Activated B cell treated with CpG ODN at 0.5 μM for 24 hours (primary cell): Measurements from ENCODE around the gene ETS1. TPM values are rescaled to one million over a fixed set of nuclear protein-coding genes. Genes with fewer than 3 reads are reported as not detected.

Source experiments
- ATAC-seq: fragments of 200-7000 bp; cut with Tn5 transposase; one replicate; pipeline ENCODE4 v1.10.0; 2021; ENCODE audit warnings: low read depth, mild to moderate bottlenecking, moderate library complexity
- CTCF ChIA-PET: fragments of 350-600 bp; sonication (Branson Sonifier 250); formaldehyde crosslinking; loops from one replicate; lab custom pipeline; 2021; ENCODE audit warnings: antibody characterized with exemption; lab: Charles Lee
- POLR2A ChIA-PET: fragments of 350-600 bp; sonication (Branson Sonifier 250); formaldehyde crosslinking; loops from one replicate; lab custom pipeline; 2021; ENCODE audit warnings: antibody characterized with exemption; lab: Charles Lee
- DNase-seq: peaks from one replicate; pipeline ENCODE4 v3.0.0; 2022
- H3K27ac Mint-ChIP-seq: one replicate; pipeline ENCODE4 v1.8.0; 2020; ENCODE audit warnings: mixed read lengths
- H3K27me3 Mint-ChIP-seq: one replicate; pipeline ENCODE4 v1.8.0; 2021; ENCODE audit warnings: mixed read lengths
- H3K36me3 Mint-ChIP-seq: one replicate; pipeline ENCODE4 v1.8.0; 2021; ENCODE audit warnings: low read depth, mixed read lengths
- H3K4me1 Mint-ChIP-seq: one replicate; pipeline ENCODE4 v1.8.0; 2021; ENCODE audit warnings: mixed read lengths
- H3K4me3 Mint-ChIP-seq: one replicate; pipeline ENCODE4 v1.8.0; 2020; ENCODE audit warnings: mild to moderate bottlenecking, mixed read lengths
- H3K9me3 Mint-ChIP-seq: one replicate; pipeline ENCODE4 v1.8.0; 2020; ENCODE audit warnings: mixed read lengths
- intact Hi-C: fragments of 100-400 bp; cut with micrococcal nuclease; formaldehyde crosslinking; loops from one replicate; pipeline ENCODE4 v1.15.1; 2024
- total RNA-seq: library from RNA; stranded (reverse); gene quantifications from 2 replicates; pipeline ENCODE4 v1.2.3, GENCODE V29; 2022
- TF ChIP-seq, protein P1 (sequence below): fragments of 200-600 bp; IDR thresholded peaks from one replicate; pipeline ENCODE4 v1.8.0; 2022; ENCODE audit warnings: antibody characterized with exemption, mild to moderate bottlenecking

ETS1 gene
- total RNA-seq, 1 donor from 2014 or later, result 301 TPM

DNA sequence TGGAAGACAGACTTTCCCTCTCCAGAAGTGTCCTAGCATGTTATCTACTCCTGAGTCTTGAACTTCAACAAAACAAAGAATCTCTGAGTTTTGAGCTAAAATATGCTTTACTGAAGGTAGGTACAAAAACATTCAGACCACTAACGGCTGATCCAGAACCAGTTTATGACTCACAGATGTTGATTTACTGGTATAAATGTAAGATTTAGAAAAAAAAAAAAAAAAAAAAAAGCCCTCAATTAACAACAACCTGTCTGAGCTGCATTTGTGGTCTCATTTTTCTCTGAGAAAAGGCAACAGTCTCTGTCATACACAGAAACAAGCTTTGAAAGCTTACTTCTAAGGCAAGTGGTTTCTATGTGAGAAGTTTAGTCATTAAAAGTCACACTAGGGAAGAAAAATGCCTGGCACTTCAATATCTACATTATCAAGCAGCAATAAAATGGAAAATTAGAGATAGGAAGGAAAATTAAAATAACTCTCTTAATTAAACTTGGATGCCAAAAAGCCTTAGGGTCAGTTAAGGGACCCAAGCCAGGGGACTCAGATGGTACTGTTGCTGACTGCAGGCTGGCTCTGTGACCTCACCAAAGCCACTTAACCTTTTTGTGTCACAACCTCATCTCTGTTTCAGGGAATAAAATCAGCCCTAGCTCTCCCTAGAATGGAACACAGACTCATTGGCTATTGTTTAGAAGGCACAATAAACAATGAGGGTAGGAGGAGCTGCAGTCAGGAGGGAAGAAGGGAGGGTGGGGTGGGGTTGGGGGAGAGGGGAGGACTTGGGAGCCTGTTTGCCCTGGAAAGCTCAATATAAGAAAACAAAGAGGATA, 61.7 kb downstream of the ETS1 start:
- Mint-ChIP-seq H3K27ac (no peak overlapping the region), H3K36me3 (peaks cover 16% of the 10 kb centered on the region), H3K9me3 (no peaks in the 10 kb centered on the region), H3K27me3 (no peaks in the 10 kb centered on the region), H3K4me1 (peaks cover 39% of the 10 kb centered on the region), H3K4me3 (no peak overlapping the region)
- ATAC-seq (no peak), DNase-seq (no peak)
- CTCF ChIA-PET, result interaction anchor here (1.0 kb wide), 1 partner anchor 106 kb away, joined by 4 read pairs; no protein-coding TSS in a partner anchor
- TF ChIP-seq, protein P1, sequence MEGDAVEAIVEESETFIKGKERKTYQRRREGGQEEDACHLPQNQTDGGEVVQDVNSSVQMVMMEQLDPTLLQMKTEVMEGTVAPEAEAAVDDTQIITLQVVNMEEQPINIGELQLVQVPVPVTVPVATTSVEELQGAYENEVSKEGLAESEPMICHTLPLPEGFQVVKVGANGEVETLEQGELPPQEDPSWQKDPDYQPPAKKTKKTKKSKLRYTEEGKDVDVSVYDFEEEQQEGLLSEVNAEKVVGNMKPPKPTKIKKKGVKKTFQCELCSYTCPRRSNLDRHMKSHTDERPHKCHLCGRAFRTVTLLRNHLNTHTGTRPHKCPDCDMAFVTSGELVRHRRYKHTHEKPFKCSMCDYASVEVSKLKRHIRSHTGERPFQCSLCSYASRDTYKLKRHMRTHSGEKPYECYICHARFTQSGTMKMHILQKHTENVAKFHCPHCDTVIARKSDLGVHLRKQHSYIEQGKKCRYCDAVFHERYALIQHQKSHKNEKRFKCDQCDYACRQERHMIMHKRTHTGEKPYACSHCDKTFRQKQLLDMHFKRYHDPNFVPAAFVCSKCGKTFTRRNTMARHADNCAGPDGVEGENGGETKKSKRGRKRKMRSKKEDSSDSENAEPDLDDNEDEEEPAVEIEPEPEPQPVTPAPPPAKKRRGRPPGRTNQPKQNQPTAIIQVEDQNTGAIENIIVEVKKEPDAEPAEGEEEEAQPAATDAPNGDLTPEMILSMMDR, result no peak
- intact Hi-C loops, result no loop called here
- POLR2A ChIA-PET, result interaction anchor here (0.6 to 11.3 kb wide), 9 partner anchors 23 to 326 kb away, joined by 3 to 283 read pairs (median 9); no protein-coding TSS in a partner anchor

DNA sequence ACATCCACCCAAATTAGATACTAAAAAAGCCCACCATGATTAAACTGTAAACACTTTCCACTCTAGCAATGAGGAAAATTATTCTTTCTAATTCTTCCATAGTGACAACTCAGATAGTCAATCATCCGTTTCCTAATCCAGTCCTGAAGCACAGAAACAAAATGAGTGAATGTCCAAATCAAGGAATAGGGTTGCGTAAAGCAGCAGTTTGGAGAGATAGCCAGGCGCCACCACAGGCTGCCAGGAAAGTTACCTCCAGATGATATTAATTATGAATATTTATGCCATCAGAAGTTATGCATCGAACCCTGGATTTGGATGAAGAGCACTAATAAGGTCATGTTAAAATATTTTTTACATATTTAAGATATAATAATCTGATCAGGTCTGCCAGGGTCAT, 63.2 kb downstream of the ETS1 start:
- H3K36me3 Mint-ChIP-seq, result peaks cover 26% of the 10 kb centered on the region
- peaks cover 49% of the 10 kb centered on the region for H3K4me1 Mint-ChIP-seq
- peak overlapping the region; percentile 94 for H3K27ac Mint-ChIP-seq
- no peak for ATAC-seq
- H3K4me3 Mint-ChIP-seq, result peak overlapping the region; percentile 17
- intact Hi-C loops, result loop anchor here (5.0 kb wide), 3 partner anchors 308 to 352 kb away; no protein-coding TSS in a partner anchor
- H3K9me3 Mint-ChIP-seq, result no peaks in the 10 kb centered on the region
- CTCF ChIA-PET, result interaction anchor here (1.3 kb wide), 1 partner anchor 108 kb away, joined by 5 read pairs; no protein-coding TSS in a partner anchor
- DNase-seq, result no peak
- TF ChIP-seq, protein P1, result no peak
- POLR2A ChIA-PET, result interaction anchor here (5.2 to 12.7 kb wide), 6 partner anchors 15 to 103 kb away, joined by 101 to 283 read pairs (median 136); no protein-coding TSS in a partner anchor
- H3K27me3 Mint-ChIP-seq, result no peaks in the 10 kb centered on the region

DNA sequence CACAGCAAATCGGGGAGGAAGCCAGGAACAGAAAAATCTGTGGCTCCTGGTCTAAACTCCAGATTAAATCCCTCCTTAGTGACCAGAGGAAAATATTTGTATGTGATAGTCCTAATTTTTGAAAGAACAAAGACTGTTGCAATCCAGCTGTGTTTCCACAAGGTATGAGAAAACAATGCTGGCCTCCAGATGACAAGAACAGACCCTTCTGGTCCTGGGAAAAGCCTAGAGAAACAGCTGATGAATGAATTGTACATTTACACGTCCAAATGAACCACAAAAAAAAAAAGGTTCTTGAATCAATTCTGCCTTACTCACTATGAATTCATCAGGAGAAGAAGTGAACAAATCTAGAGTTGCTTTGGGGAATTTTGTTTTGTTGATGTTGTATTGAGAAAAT, 63.7 kb downstream of the ETS1 start:
- Mint-ChIP-seq H3K4me1 (peaks cover 54% of the 10 kb centered on the region), H3K36me3 (peaks cover 30% of the 10 kb centered on the region), H3K27me3 (no peaks in the 10 kb centered on the region), H3K27ac (peak overlapping the region; percentile 94), H3K9me3 (no peaks in the 10 kb centered on the region), H3K4me3 (peak overlapping the region; percentile 99)
- TF ChIP-seq, protein P1, result no peak
- ChIA-PET CTCF (interaction anchor here (0.8 to 1.5 kb wide), 7 partner anchors 21 to 233 kb away, joined by 3 to 8 read pairs (median 3); no protein-coding TSS in a partner anchor), POLR2A (interaction anchor here (1.0 to 12.7 kb wide), 13 partner anchors 9 to 317 kb away, joined by 3 to 283 read pairs (median 90); no protein-coding TSS in a partner anchor)
- no peak for DNase-seq
- ATAC-seq, result no peak
- intact Hi-C loops, result loop anchor here (5.0 kb wide), 3 partner anchors 309 to 351 kb away; no protein-coding TSS in a partner anchor

DNA sequence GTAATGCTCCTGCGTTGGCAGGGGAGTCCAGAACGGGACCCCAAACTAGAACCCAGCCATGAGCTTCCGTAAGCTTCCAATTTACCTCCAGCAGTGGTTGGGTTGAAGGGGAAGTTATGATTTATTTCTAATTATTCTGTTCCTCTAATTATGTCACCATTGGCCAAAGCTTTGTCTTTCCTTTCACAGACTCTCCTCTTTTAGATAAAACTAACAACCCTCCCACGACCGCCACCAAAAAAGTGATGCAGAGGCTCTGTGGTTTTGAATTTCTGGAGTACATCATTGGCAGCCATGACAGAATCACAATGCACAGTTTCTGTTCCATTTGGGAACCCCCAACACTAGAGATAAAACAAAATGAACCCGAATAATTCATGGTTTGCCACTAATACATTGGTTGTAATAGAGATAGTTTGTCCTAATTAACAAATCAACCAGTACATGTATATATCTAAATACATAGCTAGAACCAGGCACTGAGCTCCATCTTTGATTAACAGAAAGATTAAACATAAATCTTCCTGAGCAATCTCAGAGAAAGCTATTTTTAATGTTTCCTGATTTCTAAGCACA, 64.3 kb downstream of the ETS1 start:
- H3K27me3 Mint-ChIP-seq, result no peaks in the 10 kb centered on the region
- intact Hi-C loops, result loop anchor here (1.0 to 5.0 kb wide), 11 partner anchors 26 to 351 kb away; no protein-coding TSS in a partner anchor
- ATAC-seq (no peak), DNase-seq (no peak)
- H3K4me3 Mint-ChIP-seq, result peak overlapping the region; percentile 99
- peaks cover 37% of the 10 kb centered on the region for H3K36me3 Mint-ChIP-seq
- TF ChIP-seq, protein P1, result no peak
- peak overlapping the region; percentile 94 for H3K27ac Mint-ChIP-seq
- ChIA-PET POLR2A (interaction anchor here (0.5 to 12.7 kb wide), 27 partner anchors 8 to 318 kb away, joined by 3 to 283 read pairs (median 5); no protein-coding TSS in a partner anchor), CTCF (interaction anchor here (0.6 to 1.5 kb wide), 12 partner anchors 16 to 234 kb away, joined by 3 to 8 read pairs (median 3); no protein-coding TSS in a partner anchor)
- peaks cover 56% of the 10 kb centered on the region for H3K4me1 Mint-ChIP-seq
- no peaks in the 10 kb centered on the region for H3K9me3 Mint-ChIP-seq
